IMR-90 (cell line): ENCODE measurements around the gene ARAP2. TPM values are rescaled to one million over a fixed set of nuclear protein-coding genes. Genes with fewer than 3 reads are reported as not detected.

ENCODE experiments used
- ATAC-seq: fragments of 200-7000 bp; cut with Tn5 transposase; 2 replicates; pipeline ENCODE4 v1.9.1; 2020; ENCODE audit warnings: low read depth, mild to moderate bottlenecking, moderate library complexity
- BruUV-seq: library from RNA; stranded (reverse); fragments of 400-500 nt; replicated peaks from 2 replicates; lab custom pipeline; 2021; lab: Mats Ljungman, UMichigan
- CTCF ChIA-PET: fragments of 300-600 bp; formaldehyde crosslinking; extraction: SDS; loops from one replicate; lab custom pipeline; 2021; ENCODE audit warnings: antibody characterized with exemption; lab: Yijun Ruan, JAX
- POLR2A ChIA-PET: fragments of 300-600 bp; sonication (Branson Sonifier 250); formaldehyde crosslinking; loops from one replicate; lab custom pipeline; 2022; ENCODE audit warnings: antibody characterized with exemption; ENCODE audit not compliant: unreplicated experiment; lab: Charles Lee
- DNase-seq: peaks from one replicate; pipeline ENCODE4 v3.0.0; 2013
- H2AFZ ChIP-seq: replicated peaks from 2 replicates; pipeline ENCODE3; 2013; ENCODE audit warnings: low read length, mild to moderate bottlenecking; ENCODE audit not compliant: poor library complexity
- H2AK5ac ChIP-seq: 2 replicates; pipeline ENCODE4 v1.6.1; 2013; ENCODE audit warnings: low read depth, low read length, inconsistent platforms
- H2AK9ac ChIP-seq: replicated peaks from 2 replicates; pipeline ENCODE3; 2013; ENCODE audit warnings: mild to moderate bottlenecking, low read depth, low read length, moderate library complexity; ENCODE audit not compliant: poor library complexity
- H2BK120ac ChIP-seq: 2 replicates; pipeline ENCODE4 v1.6.1; 2013; ENCODE audit warnings: low read depth, low read length, inconsistent platforms
- H2BK15ac ChIP-seq: 3 replicates; pipeline ENCODE4 v1.6.1; 2013; ENCODE audit warnings: low read depth, low read length, inconsistent platforms
- H2BK20ac ChIP-seq: 2 replicates; pipeline ENCODE4 v1.6.1; 2013; ENCODE audit warnings: low read depth, mild to moderate bottlenecking, inconsistent platforms, low read length, moderate library complexity
- H2BK5ac ChIP-seq: 2 replicates; pipeline ENCODE4 v1.6.1; 2013; ENCODE audit warnings: mild to moderate bottlenecking, low read depth, low read length, inconsistent platforms; ENCODE audit not compliant: poor library complexity, severe bottlenecking
- H3K14ac ChIP-seq: replicated peaks from 2 replicates; pipeline ENCODE4 v1.6.1; 2013; ENCODE audit warnings: low read depth, low read length, inconsistent platforms
- H3K18ac ChIP-seq: 2 replicates; pipeline ENCODE4 v1.6.1; 2013; ENCODE audit warnings: low read depth, low read length, control low read depth
- H3K23ac ChIP-seq: 2 replicates; pipeline ENCODE4 v1.6.1; 2013; ENCODE audit warnings: low read depth, low read length, inconsistent platforms
- H3K27ac ChIP-seq: 2 replicates; pipeline ENCODE4 v1.5.1; 2013; ENCODE audit warnings: mild to moderate bottlenecking, control low read depth, low read length; ENCODE audit not compliant: insufficient read depth
- H3K27me3 ChIP-seq: 2 replicates; pipeline ENCODE4 v1.6.1; 2013; ENCODE audit warnings: low read length; ENCODE audit not compliant: control insufficient read depth, insufficient read depth
- H3K36me3 ChIP-seq: 2 replicates; pipeline ENCODE4 v1.6.1; 2013; ENCODE audit warnings: low read length, mixed read lengths; ENCODE audit not compliant: control insufficient read depth, insufficient read depth
- H3K4ac ChIP-seq: 2 replicates; pipeline ENCODE4 v1.6.1; 2013; ENCODE audit warnings: low read depth, low read length, inconsistent platforms
- H3K4me1 ChIP-seq: 2 replicates; pipeline ENCODE4 v1.6.1; 2013; ENCODE audit warnings: low read length, mixed read lengths; ENCODE audit not compliant: control insufficient read depth, insufficient read depth
- H3K4me2 ChIP-seq: 2 replicates; pipeline ENCODE4 v1.6.1; 2013; ENCODE audit warnings: low read depth, mild to moderate bottlenecking, control low read depth, low read length, moderate library complexity
- H3K4me3 ChIP-seq: 2 replicates; pipeline ENCODE4 v1.5.1; 2013; ENCODE audit warnings: low read depth, mild to moderate bottlenecking, control low read depth, low read length, moderate library complexity; ENCODE audit not compliant: insufficient read depth
- H3K56ac ChIP-seq: 2 replicates; pipeline ENCODE4 v1.6.1; 2013; ENCODE audit warnings: low read length, inconsistent platforms; ENCODE audit not compliant: insufficient read depth; ENCODE audit errors: extremely low read depth
- H3K79me1 ChIP-seq, 2 experiments: 2 replicates each; pipeline ENCODE4 v1.6.1; 2013; ENCODE audit warnings: low read length in 2 of 2, inconsistent platforms in 1 of 2, low read depth in 1 of 2
- H3K9ac ChIP-seq: 2 replicates; pipeline ENCODE4 v1.6.1; 2013; ENCODE audit warnings: low read depth, low read length, control low read depth
- H3K9me1 ChIP-seq: 2 replicates; pipeline ENCODE4 v1.6.1; 2013; ENCODE audit warnings: low read length, inconsistent platforms; ENCODE audit not compliant: insufficient read depth
- H3K9me3 ChIP-seq: 2 replicates; pipeline ENCODE4 v1.6.1; 2013; ENCODE audit warnings: low read length; ENCODE audit not compliant: control insufficient read depth, insufficient read depth
- H4K20me1 ChIP-seq: 2 replicates; pipeline ENCODE4 v1.6.1; 2013; ENCODE audit warnings: low read length, inconsistent platforms; ENCODE audit not compliant: insufficient read depth
- H4K5ac ChIP-seq: 2 replicates; pipeline ENCODE4 v1.6.1; 2013; ENCODE audit warnings: mild to moderate bottlenecking, low read depth, low read length, control low read depth
- H4K8ac ChIP-seq, 2 experiments: 2 replicates each; pipeline ENCODE4 v1.6.1; 2013; ENCODE audit warnings: low read depth in 2 of 2, low read length in 2 of 2, control low read depth in 1 of 2, inconsistent platforms in 1 of 2
- H4K91ac ChIP-seq: 2 replicates; pipeline ENCODE4 v1.6.1; 2013; ENCODE audit warnings: low read depth, low read length, inconsistent platforms; ENCODE audit not compliant: insufficient read depth
- CEBPB ChIP-seq: IDR thresholded peaks from 2 replicates; pipeline ENCODE4 v1.6.1; 2012; ENCODE audit warnings: low read depth, low read length, improper control_type of control experiment
- CTCF ChIP-seq: conservative IDR thresholded peaks from 2 replicates; pipeline ENCODE4 v1.5.1; 2012; ENCODE audit warnings: mild to moderate bottlenecking, low read depth, low read length, improper control_type of control experiment
- ELK1 ChIP-seq: fragments of 150-350 bp; IDR thresholded peaks from 2 replicates; pipeline ENCODE4 v1.6.1; 2016; ENCODE audit warnings: low read depth, mild to moderate bottlenecking, low read length, moderate library complexity, borderline replicate concordance
- MAZ ChIP-seq: IDR thresholded peaks from 2 replicates; pipeline ENCODE4 v1.6.1; 2012; ENCODE audit warnings: low read depth, mild to moderate bottlenecking, low read length, improper control_type of control experiment, moderate library complexity, borderline replicate concordance
- NFE2L2 ChIP-seq: fragments of 150-350 bp; IDR thresholded peaks from 2 replicates; pipeline ENCODE4 v1.6.1; 2016; ENCODE audit warnings: low read depth, mild to moderate bottlenecking, low read length
- SMC3 ChIP-seq: fragments of 150-350 bp; IDR thresholded peaks from 2 replicates; pipeline ENCODE4 v1.6.1; 2016; ENCODE audit warnings: low read depth, mild to moderate bottlenecking, antibody characterized with exemption, low read length, moderate library complexity
- WGBS, 2 experiments: methylation state at CpG; one replicate each; pipeline versions ENCODE4 v1.1.5 to v1.1.7; 2013; ENCODE audit warnings: missing lambda C conversion rate in 2 of 2; ENCODE audit not compliant: insufficient read length in 1 of 2; ENCODE audit errors: extremely low coverage in 2 of 2; 5-methylcytosine and 5-hydroxymethylcytosine counted together
- dilution Hi-C: fragments of 300-500 bp; cut with HindIII; formaldehyde crosslinking; loops from one replicate; pipeline ENCODE4 v1.14.3; 2018; ENCODE audit warnings: low sequenced_read_pairs; ENCODE audit not compliant: unreplicated experiment
- in situ Hi-C: fragments of 300-500 bp; cut with MboI; formaldehyde crosslinking; loops from 3 replicates; pipeline ENCODE4 v1.14.3; 2019; ENCODE audit warnings: low sequenced_read_pairs, inconsistent platforms, mixed read lengths
- intact Hi-C: fragments of 100-400 bp; cut with micrococcal nuclease; formaldehyde crosslinking; loops from 2 replicates; pipeline ENCODE4 v1.10.0; 2022
- polyA plus RNA-seq, 3 experiments: library from polyadenylated mRNA; depleted of rRNA; stranded (reverse); fragments of >200 nt; gene quantifications; 2 replicates each; pipeline ENCODE4 v1.2.3, GENCODE V29; 2012; ENCODE audit warnings: low replicate concordance in 1 of 3
- total RNA-seq: library from RNA; depleted of rRNA; stranded (reverse); fragments of >200 nt; gene quantifications from 2 replicates; pipeline ENCODE4 v1.2.3, GENCODE V29; 2012

The ARAP2 gene
- total and polyA plus RNA-seq, 2 of the 4 experiments (the other 2 are of a cell fraction): 0.32 to 1.8 TPM

- DNase-seq (no peak), ATAC-seq (no peak)
- H3K79me1 ChIP-seq: no peaks in the 10 kb centered on the region
- no peak overlapping the region for H3K23ac ChIP-seq
- no peak overlapping the region for H3K4ac ChIP-seq
- no peaks in the 10 kb centered on the region for H3K9me1 ChIP-seq
- no peak overlapping the region for H2BK15ac ChIP-seq
- CTCF ChIA-PET: no interaction called here
- no peak overlapping the region for H4K5ac ChIP-seq
- H3K9ac ChIP-seq: no peak overlapping the region
- no peak overlapping the region for H4K91ac ChIP-seq
- H2BK120ac ChIP-seq: no peak overlapping the region
- H3K4me3 ChIP-seq: no peak overlapping the region
- peaks cover 3% of the 10 kb centered on the region; the same call in 1 of the 2 replicates for H3K9me3 ChIP-seq
- no TSS peak for BruUV-seq
- no peak overlapping the region for H2BK5ac ChIP-seq
- no CpG with 5 or more reads among the region's 3 CpGs for WGBS, 2 experiments
- H3K27ac ChIP-seq: no peak overlapping the region
- no peak overlapping the region for H4K8ac ChIP-seq
- in situ Hi-C loops: no loop called here
- no peak overlapping the region for H3K56ac ChIP-seq
- TF ChIP-seq ELK1 (no peak), SMC3 (no peak), CEBPB (no peak), CTCF (no peak), NFE2L2 (no peak), MAZ (no peak)
- no peak overlapping the region for H2AK5ac ChIP-seq
- H4K20me1 ChIP-seq: no peaks in the 10 kb centered on the region
- intact Hi-C loops: no loop called here
- H2BK20ac ChIP-seq: no peak overlapping the region
- H3K4me2 ChIP-seq: no peak overlapping the region
- POLR2A ChIA-PET: no interaction called here
- H2AK9ac ChIP-seq: no peak overlapping the region
- no peaks in the 10 kb centered on the region for H3K27me3 ChIP-seq
- dilution Hi-C loops: no loop called here
- no peak overlapping the region for H2AFZ ChIP-seq
- H3K18ac ChIP-seq: no peak overlapping the region
- H3K36me3 ChIP-seq: no peaks in the 10 kb centered on the region
- no peaks in the 10 kb centered on the region for H3K4me1 ChIP-seq
- H3K14ac ChIP-seq: no peak overlapping the region
Measured at GRCh38 chr4:36081185-36081584, 163.1 kb downstream of the ARAP2 start.
